ENCODE data around the gene CTNNA3.

CTNNA3 gene

GRCh38 chr10:66214721-66215404 is 1481.1 kb downstream of the CTNNA3 start:
- no peak for DNase-seq (ENCODE audit: low spot score)

GRCh38 chr10:66209025-66209424 is 1487.0 kb downstream of the CTNNA3 start:
- DNase-seq (ENCODE audit: low spot score): no peak

- no peak for DNase-seq (ENCODE audit: low spot score)
These were observed 1491.2 kb downstream of the CTNNA3 start for GRCh38 chr10:66204838-66205237.

GRCh38 chr10:66202101-66202500 is 1493.9 kb downstream of the CTNNA3 start:
- no peak for DNase-seq (ENCODE audit: low spot score)

- DNase-seq (ENCODE audit: low spot score): no peak
These were observed 1503.7 kb downstream of the CTNNA3 start for GRCh38 chr10:66192162-66192831.

GRCh38 chr10:66190413-66190812 is 1505.6 kb downstream of the CTNNA3 start:
- DNase-seq (ENCODE audit: low spot score): no peak

- DNase-seq (ENCODE audit: low spot score): no peak
These were observed 1506.7 kb downstream of the CTNNA3 start for GRCh38 chr10:66189271-66189670.

- DNase-seq (ENCODE audit: low spot score): no peak
These were observed 1508.8 kb downstream of the CTNNA3 start for GRCh38 chr10:66187053-66187733.

- no peak for DNase-seq (ENCODE audit: low spot score)
These were observed 1513.0 kb downstream of the CTNNA3 start for GRCh38 chr10:66183028-66183427.

- peak; percentile 71 for DNase-seq (ENCODE audit: low spot score)
These were observed 1515.2 kb downstream of the CTNNA3 start for GRCh38 chr10:66180581-66181318.

GRCh38 chr10:66180021-66180420 is 1516.0 kb downstream of the CTNNA3 start:
- DNase-seq (ENCODE audit: low spot score): no peak

GRCh38 chr10:66176772-66177171 is 1519.2 kb downstream of the CTNNA3 start:
- no peak for DNase-seq (ENCODE audit: low spot score)

GRCh38 chr10:66167816-66168215 is 1528.2 kb downstream of the CTNNA3 start:
- no peak for DNase-seq (ENCODE audit: low spot score)

GRCh38 chr10:66162560-66163143 is 1533.3 kb downstream of the CTNNA3 start:
- no peak for DNase-seq (ENCODE audit: low spot score)

GRCh38 chr10:66151346-66151745 is 1544.6 kb downstream of the CTNNA3 start:
- DNase-seq (ENCODE audit: low spot score): no peak

GRCh38 chr10:66148312-66148711 is 1547.7 kb downstream of the CTNNA3 start:
- DNase-seq (ENCODE audit: low spot score): no peak

GRCh38 chr10:66144016-66144415 is 1552.0 kb downstream of the CTNNA3 start:
- no peak for DNase-seq (ENCODE audit: low spot score)

GRCh38 chr10:66102756-66103155 is 1593.2 kb downstream of the CTNNA3 start:
- DNase-seq (ENCODE audit: low spot score): no peak

- DNase-seq (ENCODE audit: low spot score): no peak
These were observed 1597.2 kb downstream of the CTNNA3 start for GRCh38 chr10:66098595-66099480.

- no peak for DNase-seq (ENCODE audit: low spot score)
These were observed 1600.4 kb downstream of the CTNNA3 start for GRCh38 chr10:66095610-66096009.

- DNase-seq (ENCODE audit: low spot score): no peak
These were observed 1610.1 kb downstream of the CTNNA3 start for GRCh38 chr10:66085906-66086305.

Measured in cerebellar cortex (tissue), 1 donor.